GM18511 (cell line): Measurements from ENCODE around the gene UGT2B7.
"Not testable (repeated sequence)": the region's sequence is repeated elsewhere in the genome, so short reads cannot be mapped to it uniquely, and the experiment has no call there.

Source experiments
- ATAC-seq: cut with Tn5 transposase; IDR thresholded peaks from one replicate; pipeline ENCODE4 v1.9.1; 2021; ENCODE audit warnings: mild to moderate bottlenecking, moderate library complexity; ENCODE audit not compliant: unreplicated experiment

Gene UGT2B7

GRCh38 chr4:69078852-69079251 lies 17.4 kb upstream of the UGT2B7 start:
- no peak for ATAC-seq

- no peak for ATAC-seq
These were observed 7.8 kb upstream of the UGT2B7 start for GRCh38 chr4:69088473-69088872.

- ATAC-seq, result no peak
These were observed 6.9 kb upstream of the UGT2B7 start for GRCh38 chr4:69089388-69089787.

- no peak for ATAC-seq
These were observed 4.1 kb upstream of the UGT2B7 start for GRCh38 chr4:69092190-69092589.

GRCh38 chr4:69092980-69093568 lies 3.2 kb upstream of the UGT2B7 start:
- ATAC-seq, result no peak

GRCh38 chr4:69093681-69094080 lies 2.6 kb upstream of the UGT2B7 start:
- ATAC-seq, result no peak

- peak; percentile 68 for ATAC-seq
These were observed 958 bp upstream of the UGT2B7 start for GRCh38 chr4:69095301-69095731.

GRCh38 chr4:69096810-69097209 lies 536 bp downstream of the UGT2B7 start:
- ATAC-seq, result no peak

GRCh38 chr4:69098470-69098869 lies 2.2 kb downstream of the UGT2B7 start:
- no peak for ATAC-seq

GRCh38 chr4:69099910-69100309 lies 3.6 kb downstream of the UGT2B7 start:
- no peak for ATAC-seq

- ATAC-seq, result not testable (repeated sequence)
These were observed 6.4 kb downstream of the UGT2B7 start for GRCh38 chr4:69102668-69103067.

- ATAC-seq, result no peak
These were observed 8.5 kb downstream of the UGT2B7 start for GRCh38 chr4:69104719-69105275.

GRCh38 chr4:69115151-69115850 lies 19.0 kb downstream of the UGT2B7 start:
- not testable (repeated sequence) for ATAC-seq

GRCh38 chr4:69115851-69116213 lies 19.6 kb downstream of the UGT2B7 start:
- no peak for ATAC-seq

GRCh38 chr4:69116645-69117321 lies 20.5 kb downstream of the UGT2B7 start:
- ATAC-seq, result no peak

- ATAC-seq, result no peak
These were observed 24.6 kb downstream of the UGT2B7 start for GRCh38 chr4:69120870-69121269.

- ATAC-seq, result no peak
These were observed 26.2 kb downstream of the UGT2B7 start for GRCh38 chr4:69122476-69122875.

- ATAC-seq, result no peak
These were observed 28.7 kb downstream of the UGT2B7 start for GRCh38 chr4:69124941-69125340.

- ATAC-seq, result peak; percentile 56
These were observed 29.8 kb downstream of the UGT2B7 start for GRCh38 chr4:69126024-69126423.

- ATAC-seq, result no peak
These were observed 37.7 kb downstream of the UGT2B7 start for GRCh38 chr4:69133993-69134392.

GRCh38 chr4:69134471-69134870 lies 38.2 kb downstream of the UGT2B7 start:
- no peak for ATAC-seq

- no peak for ATAC-seq
These were observed 45.0 kb downstream of the UGT2B7 start for GRCh38 chr4:69141320-69141719.
